ELF-1 (cell line): ENCODE measurements around the gene CYP21A2.

ENCODE experiments used
- DNase-seq: peaks from one replicate; pipeline ENCODE4 v3.0.0-alpha.2; 2016; ENCODE audit warnings: low read depth, low spot score

Gene CYP21A2

GRCh38 chr6:32082935-32083334 lies 44.7 kb downstream of the CYP21A2 start:
- no peak for DNase-seq

- DNase-seq = no peak
These were observed 45.9 kb downstream of the CYP21A2 start for GRCh38 chr6:32083812-32084768.

- DNase-seq = no peak
These were observed 46.6 kb downstream of the CYP21A2 start for GRCh38 chr6:32084780-32085179.

- DNase-seq = peak; percentile 24
These were observed 47.7 kb downstream of the CYP21A2 start for GRCh38 chr6:32085759-32086459.

- DNase-seq = peak; percentile 38
These were observed 48.7 kb downstream of the CYP21A2 start for GRCh38 chr6:32086661-32087573.

GRCh38 chr6:32087574-32088486 lies 49.6 kb downstream of the CYP21A2 start:
- DNase-seq = peak; percentile 85

- DNase-seq = peak; percentile 37
These were observed 50.4 kb downstream of the CYP21A2 start for GRCh38 chr6:32088487-32089049.

GRCh38 chr6:32089082-32089828 lies 51.0 kb downstream of the CYP21A2 start:
- DNase-seq = no peak
